ENCODE results near the gene CYTH1. TPM values are rescaled to one million over a fixed set of nuclear protein-coding genes. Genes with fewer than 3 reads are reported as not detected.

CYTH1 gene
- total RNA-seq, 1 experiment from 2014 or later = 40.3 TPM

- POLR2A ChIA-PET (ENCODE audit: unreplicated experiment) = no interaction called here
- intact Hi-C loops (cut with micrococcal nuclease; ENCODE audit: unreplicated experiment) = no loop called here
These were observed 39.2 kb downstream of the CYTH1 start for GRCh38 chr17:78742901-78743300.

GRCh38 chr17:78741644-78742284 lies 40.3 kb downstream of the CYTH1 start:
- Histone ChIP-seq H3K9me2 (ENCODE audit: insufficient read depth) (no peaks in the 10 kb centered on the region), H4K20me1 (ENCODE audit: insufficient read depth) (no peaks in the 10 kb centered on the region), H3K4me3 (no peak overlapping the region), H3K27ac (no peak overlapping the region), H3K36me3 (ENCODE audit: low read depth) (no peaks in the 10 kb centered on the region), H3K4me1 (replicated peaks; ENCODE audit: insufficient read depth) (peaks cover 14% of the 10 kb centered on the region), H3F3A (ENCODE audit: insufficient read depth, low read depth) (peaks cover 6% of the 10 kb centered on the region; the same call in 1 of the 2 replicates), H3K79me2 (ENCODE audit: low read depth) (no peaks in the 10 kb centered on the region), H3K4me2 (no peak overlapping the region), H3K27me3 (ENCODE audit: insufficient read depth, low read depth) (no peaks in the 10 kb centered on the region), H2AFZ (no peak overlapping the region), H3K9me3 (ENCODE audit: insufficient read depth, low read depth) (no peaks in the 10 kb centered on the region)
- TF ChIP-seq EZH2 (IDR thresholded peaks at IDR 0.05; ENCODE audit: low read depth) (no peak), CTCF (conservative IDR thresholded peaks at IDR 0.05) (no peak)
- POLR2A ChIA-PET (ENCODE audit: unreplicated experiment) = no interaction called here
- CTCF ChIA-PET = interaction anchor here (0.6 to 0.7 kb wide), 2 partner anchors 132 to 196 kb away, joined by 3 to 5 read pairs; no protein-coding TSS in a partner anchor
- BruUV-seq (replicated peaks) = no TSS peak
- intact Hi-C loops (cut with micrococcal nuclease; ENCODE audit: unreplicated experiment) = no loop called here
- no peak for DNase-seq

More at GRCh38 chr17:78742901-78743300, 39.2 kb downstream of the CYTH1 start:
- Histone ChIP-seq H3K27ac (no peak overlapping the region), H2AFZ (no peak overlapping the region), H3K9me3 (ENCODE audit: insufficient read depth, low read depth) (no peaks in the 10 kb centered on the region), H3K4me3 (no peak overlapping the region), H3K79me2 (ENCODE audit: low read depth) (no peaks in the 10 kb centered on the region), H3K27me3 (ENCODE audit: insufficient read depth, low read depth) (no peaks in the 10 kb centered on the region), H3K4me2 (no peak overlapping the region), H3F3A (ENCODE audit: insufficient read depth, low read depth) (no peaks in the 10 kb centered on the region), H3K36me3 (ENCODE audit: low read depth) (no peaks in the 10 kb centered on the region), H3K9me2 (ENCODE audit: insufficient read depth) (no peaks in the 10 kb centered on the region), H3K4me1 (replicated peaks; ENCODE audit: insufficient read depth) (peaks cover 7% of the 10 kb centered on the region), H4K20me1 (ENCODE audit: insufficient read depth) (no peaks in the 10 kb centered on the region)
- no peak for DNase-seq
- BruUV-seq (replicated peaks) = no TSS peak
- TF ChIP-seq EZH2 (IDR thresholded peaks at IDR 0.05; ENCODE audit: low read depth) (no peak), CTCF (conservative IDR thresholded peaks at IDR 0.05) (no peak)
- CTCF ChIA-PET = no interaction called here

- CTCF ChIA-PET = no interaction called here
These were observed 42.6 kb downstream of the CYTH1 start for GRCh38 chr17:78739331-78739931.

More at GRCh38 chr17:78739331-78739931, 42.6 kb downstream of the CYTH1 start:
- Histone ChIP-seq H3K9me2 (ENCODE audit: insufficient read depth) (no peaks in the 10 kb centered on the region), H3K4me1 (replicated peaks; ENCODE audit: insufficient read depth) (peaks cover 27% of the 10 kb centered on the region), H3K4me2 (no peak overlapping the region), H3K79me2 (ENCODE audit: low read depth) (peaks cover 21% of the 10 kb centered on the region), H3K27ac (no peak overlapping the region), H3K36me3 (ENCODE audit: low read depth) (no peaks in the 10 kb centered on the region), H3F3A (ENCODE audit: insufficient read depth, low read depth) (peaks cover 18% of the 10 kb centered on the region), H4K20me1 (ENCODE audit: insufficient read depth) (peaks cover 12% of the 10 kb centered on the region; the same call in 1 of the 2 replicates), H3K4me3 (no peak overlapping the region), H2AFZ (no peak overlapping the region), H3K9me3 (ENCODE audit: insufficient read depth, low read depth) (no peaks in the 10 kb centered on the region), H3K27me3 (ENCODE audit: insufficient read depth, low read depth) (no peaks in the 10 kb centered on the region)
- intact Hi-C loops (cut with micrococcal nuclease; ENCODE audit: unreplicated experiment) = no loop called here
- DNase-seq = no peak
- no peak for TF ChIP-seq CTCF (conservative IDR thresholded peaks at IDR 0.05)
- TF ChIP-seq EZH2 (IDR thresholded peaks at IDR 0.05; ENCODE audit: low read depth) = no peak
- BruUV-seq (replicated peaks) = no TSS peak
- POLR2A ChIA-PET (ENCODE audit: unreplicated experiment) = no interaction called here
